Measurements from ENCODE around the gene PLA2G2C.

Gene PLA2G2C

GRCh38 chr1:20183616-20184271 is 2.6 kb downstream of the PLA2G2C start:
- no peak for DNase-seq (ENCODE audit: low read depth)

DNA sequence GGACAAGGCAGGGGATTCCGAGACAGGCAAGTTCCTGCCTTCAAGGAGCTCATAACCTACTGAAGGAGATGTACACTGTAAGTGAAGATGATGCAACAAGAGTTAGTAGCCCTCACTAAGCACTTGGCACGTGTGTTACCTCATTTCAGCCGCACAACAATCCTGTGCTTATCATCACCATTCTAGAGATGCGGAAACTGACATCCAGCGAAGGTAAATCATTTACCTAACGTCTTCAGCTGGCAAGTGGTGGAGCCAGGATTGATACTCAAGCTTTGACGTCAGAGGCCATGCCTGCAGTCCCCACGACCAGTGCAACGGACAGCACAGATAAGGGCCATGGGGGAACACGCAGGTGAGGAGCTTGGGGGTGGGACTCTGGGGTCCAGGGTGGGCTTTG is 3.3 kb downstream of the PLA2G2C start:
- no peak for DNase-seq (ENCODE audit: low read depth)

DNA sequence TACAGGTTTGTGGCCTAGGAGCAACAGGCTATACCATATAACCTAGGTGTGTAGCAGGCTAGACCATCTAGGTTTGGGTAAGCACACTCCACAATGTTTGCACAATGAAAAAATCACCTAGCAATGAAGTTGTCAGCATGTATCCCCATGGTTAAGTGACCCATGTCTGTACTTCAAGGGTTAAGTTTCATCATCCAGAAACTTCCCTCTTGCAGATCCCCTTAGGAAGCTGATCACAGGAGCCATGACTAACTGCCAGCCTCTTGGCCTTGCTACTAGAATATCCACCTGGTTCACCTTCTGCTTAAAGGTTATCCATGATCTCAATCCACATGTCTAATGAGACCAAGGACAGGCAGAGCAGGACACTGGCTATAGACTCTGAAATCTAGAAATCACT is 3.9 kb downstream of the PLA2G2C start:
- no peak for DNase-seq (ENCODE audit: low read depth)

DNA sequence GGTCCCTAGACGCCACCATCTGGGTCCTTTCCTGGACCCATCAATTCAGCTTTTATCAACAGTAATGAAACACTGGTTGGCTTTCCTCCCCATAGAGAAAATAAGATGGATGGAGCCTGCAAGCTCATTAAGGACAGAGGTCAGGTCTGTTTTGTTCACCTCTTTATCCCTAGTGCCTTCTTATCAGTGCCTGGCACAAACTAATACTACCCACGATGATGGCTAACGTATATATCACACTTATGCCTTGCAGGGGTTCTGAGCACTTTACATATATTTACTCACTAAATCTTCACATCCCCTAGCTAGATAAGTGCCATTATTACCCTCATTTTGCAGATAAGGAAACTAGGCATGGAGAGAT is 5.5 kb downstream of the PLA2G2C start:
- DNase-seq (ENCODE audit: low read depth): no peak

- no peak for DNase-seq (ENCODE audit: low read depth)
These were observed 6.0 kb downstream of the PLA2G2C start for GRCh38 chr1:20180129-20180843.

DNA sequence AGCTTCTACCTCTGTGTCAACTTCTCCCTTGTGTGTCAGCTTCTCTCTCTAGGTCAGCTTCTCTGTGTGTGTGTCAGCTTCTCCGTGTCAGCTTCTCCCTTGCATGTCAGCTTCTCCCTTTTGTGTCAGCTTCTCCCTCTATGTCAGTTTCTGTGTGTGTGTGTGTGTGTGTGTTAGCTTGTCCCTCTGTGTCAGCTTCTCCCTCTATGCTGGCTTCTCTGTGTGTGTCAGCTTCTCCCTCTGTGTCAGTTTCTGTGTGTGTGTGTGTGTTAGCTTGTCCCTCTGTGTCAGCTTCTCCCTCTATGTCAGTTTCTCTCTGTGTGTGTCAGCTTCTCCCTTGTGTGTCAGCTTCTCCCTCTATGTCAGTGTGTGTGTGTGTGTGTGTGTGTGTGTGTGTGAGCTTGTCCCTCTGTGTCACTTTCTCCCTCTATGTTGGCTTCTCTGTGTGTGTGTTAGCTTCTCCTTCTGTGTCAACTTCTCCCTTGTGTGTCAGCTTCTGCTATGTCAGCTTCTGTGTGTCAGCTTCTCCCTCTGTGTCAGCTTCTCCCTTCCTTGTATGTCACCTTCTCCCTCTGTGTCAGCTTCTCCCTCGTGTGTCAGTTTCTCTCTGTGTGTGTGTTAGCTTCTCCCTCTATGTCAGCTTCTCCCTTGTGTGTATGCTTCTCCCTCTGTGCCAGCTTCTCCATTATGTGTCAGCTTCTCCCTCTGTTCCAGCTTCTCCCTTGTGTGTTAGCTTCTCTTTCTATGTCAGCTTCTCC is 6.8 kb downstream of the PLA2G2C start:
- no peak for DNase-seq (ENCODE audit: low read depth)

DNA sequence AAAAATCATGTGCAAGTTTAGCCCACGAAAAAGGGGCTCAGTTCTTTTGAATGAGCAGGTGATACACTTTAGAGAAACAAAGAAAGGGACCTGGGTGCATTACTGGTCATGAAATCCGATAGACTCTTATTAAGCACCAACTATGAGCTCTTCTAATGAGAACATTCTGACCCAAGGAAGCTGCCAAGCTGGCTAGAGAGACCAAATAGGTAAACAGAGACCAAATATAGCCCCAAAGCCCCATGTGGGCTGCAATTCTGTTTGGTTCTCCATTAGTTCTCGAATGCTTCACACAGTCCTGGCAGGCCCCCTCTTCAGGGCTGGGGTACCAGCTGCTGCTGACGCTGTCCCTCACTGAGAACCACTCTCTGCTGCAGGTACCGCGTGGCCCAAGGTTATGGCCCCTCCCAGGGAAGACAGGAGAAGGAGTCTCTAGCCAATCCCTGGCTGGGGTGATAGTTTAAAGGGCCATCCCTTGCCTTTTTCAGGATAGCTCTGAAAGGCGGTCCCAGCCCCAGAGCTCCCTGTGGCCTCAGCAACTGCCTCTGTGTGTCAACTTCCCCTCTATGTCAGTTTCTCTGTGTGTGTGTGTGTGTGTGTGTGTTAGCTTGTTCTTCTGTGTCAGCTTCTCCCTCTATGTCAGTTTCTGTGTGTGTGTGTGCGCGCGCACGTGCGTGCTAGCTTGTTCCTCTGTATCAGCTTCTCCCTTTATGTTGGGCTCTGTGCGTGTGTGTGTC is 7.5 kb downstream of the PLA2G2C start:
- no peak for DNase-seq (ENCODE audit: low read depth)

GRCh38 chr1:20174937-20175666 is 11.2 kb downstream of the PLA2G2C start:
- DNase-seq (ENCODE audit: low read depth): no peak

- no peak for DNase-seq (ENCODE audit: low read depth)
These were observed 14.2 kb downstream of the PLA2G2C start for GRCh38 chr1:20172033-20172590.

DNA sequence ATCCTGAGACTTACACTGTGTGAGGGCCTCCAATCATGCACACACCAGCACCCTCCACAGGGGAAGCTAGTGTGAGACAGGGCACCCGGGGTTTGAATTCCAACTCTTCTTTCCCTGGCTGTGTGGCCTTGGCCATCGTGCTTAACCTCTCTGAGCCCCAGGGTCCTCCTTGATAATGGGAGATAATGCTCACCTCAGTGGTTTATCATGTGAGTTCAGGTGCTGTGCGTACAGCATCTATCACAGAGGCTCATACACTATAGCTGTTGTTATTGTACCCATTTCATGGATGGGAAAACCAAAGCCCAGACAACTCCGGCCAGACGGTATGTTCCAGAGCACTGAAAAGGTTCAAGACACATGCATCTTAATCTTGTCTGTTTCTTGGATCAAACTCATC is 16.4 kb downstream of the PLA2G2C start:
- no peak for DNase-seq (ENCODE audit: low read depth)

DNA sequence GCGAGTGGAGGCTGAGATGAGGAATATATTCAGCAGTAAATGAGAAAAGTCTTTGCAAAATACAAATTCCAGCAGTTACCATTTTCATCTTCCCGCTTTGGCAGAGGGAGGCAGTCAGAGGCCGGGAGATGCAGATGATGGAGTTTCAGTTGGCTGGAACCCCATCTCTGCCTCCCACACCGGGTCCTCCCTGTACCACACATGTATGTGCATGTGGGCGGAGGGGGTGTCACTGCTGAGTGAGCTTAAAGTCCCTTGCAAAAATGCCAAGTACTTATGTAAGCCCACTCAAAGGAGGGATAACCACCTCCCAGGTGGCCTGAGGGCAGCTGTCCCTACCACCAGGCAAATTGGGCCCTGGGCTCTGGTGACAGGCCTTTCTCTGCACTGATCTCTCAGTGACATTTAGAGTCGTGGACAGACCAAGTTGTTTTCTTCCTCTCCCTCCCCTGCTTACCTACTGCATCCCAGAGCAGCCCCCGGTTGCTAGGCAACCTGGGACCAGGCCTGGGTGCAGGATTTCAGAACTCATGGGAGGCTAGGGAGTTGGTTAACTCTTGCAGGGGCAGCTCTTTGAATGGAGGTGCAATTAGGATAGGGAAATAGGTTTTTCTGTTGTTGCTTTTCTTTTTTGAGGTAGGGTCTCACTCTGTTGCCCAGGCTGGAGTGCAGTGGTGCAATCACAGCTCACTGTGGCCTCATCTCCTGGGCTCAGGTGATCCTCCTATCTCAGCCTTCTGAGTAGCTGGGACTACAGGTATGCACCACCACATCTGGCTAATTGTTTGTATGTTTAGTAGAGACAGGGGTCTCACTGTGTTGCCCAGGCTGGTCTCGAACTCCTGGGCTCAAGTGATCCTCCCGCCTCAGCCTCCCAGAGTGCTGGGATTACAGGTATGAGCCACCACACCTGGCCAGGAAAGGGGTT is 17.5 kb downstream of the PLA2G2C start:
- no peak for DNase-seq (ENCODE audit: low read depth)

GRCh38 chr1:20167126-20167525 is 19.2 kb downstream of the PLA2G2C start:
- DNase-seq (ENCODE audit: low read depth): no peak

DNA sequence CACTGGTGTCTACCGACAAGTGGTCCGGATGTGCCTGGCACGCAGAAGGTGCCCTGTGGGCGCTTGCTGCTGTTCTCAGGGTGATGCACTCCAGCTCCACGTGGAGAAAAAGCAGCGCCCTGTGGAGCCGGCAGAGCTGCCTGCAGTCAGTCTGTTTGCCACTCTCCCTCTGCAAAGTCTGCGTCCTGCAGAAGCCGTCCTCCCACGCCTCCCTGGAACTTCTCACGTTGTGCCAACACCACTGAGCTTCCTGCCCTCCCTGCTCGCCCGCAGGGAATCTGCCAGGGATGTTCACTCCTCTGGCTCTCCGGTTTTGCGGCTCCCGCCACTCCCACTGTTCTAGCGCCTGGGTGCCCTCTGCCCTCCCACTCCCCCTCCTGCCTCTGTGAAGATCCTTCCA is 20.3 kb downstream of the PLA2G2C start:
- no peak for DNase-seq (ENCODE audit: low read depth)

- no peak for DNase-seq (ENCODE audit: low read depth)
These were observed 20.8 kb downstream of the PLA2G2C start for GRCh38 chr1:20165522-20165951.

DNA sequence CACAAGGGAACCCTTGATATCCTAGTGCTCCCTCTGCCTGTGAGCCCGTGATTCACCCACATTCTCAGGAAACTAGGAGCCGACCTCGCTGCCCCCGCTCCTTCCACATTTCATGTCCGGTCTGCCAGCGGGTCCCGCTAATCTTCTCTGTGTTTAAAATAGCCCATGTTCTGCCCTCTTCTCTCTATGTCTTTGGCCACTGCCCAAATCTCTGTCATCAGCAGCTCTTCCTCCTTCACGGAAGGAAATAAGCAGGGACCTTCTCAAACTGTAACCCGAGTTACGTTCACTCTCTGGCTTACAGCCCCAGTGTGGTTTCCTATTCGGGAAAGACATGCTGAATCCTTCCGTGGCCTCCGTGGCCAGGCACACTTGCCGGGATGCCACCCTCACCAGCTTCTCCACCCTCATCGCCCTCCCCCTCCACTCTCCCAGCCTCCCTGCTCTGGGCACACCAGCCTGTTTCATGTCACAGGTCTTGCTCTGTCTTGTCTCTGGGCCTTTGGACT is 21.6 kb downstream of the PLA2G2C start:
- no peak for DNase-seq (ENCODE audit: low read depth)

- DNase-seq (ENCODE audit: low read depth): no peak
These were observed 26.3 kb downstream of the PLA2G2C start for GRCh38 chr1:20160034-20160433.

- DNase-seq (ENCODE audit: low read depth): no peak
These were observed 27.8 kb downstream of the PLA2G2C start for GRCh38 chr1:20158358-20159070.

GRCh38 chr1:20154301-20154831 is 32.0 kb downstream of the PLA2G2C start:
- DNase-seq (ENCODE audit: low read depth): no peak

DNA sequence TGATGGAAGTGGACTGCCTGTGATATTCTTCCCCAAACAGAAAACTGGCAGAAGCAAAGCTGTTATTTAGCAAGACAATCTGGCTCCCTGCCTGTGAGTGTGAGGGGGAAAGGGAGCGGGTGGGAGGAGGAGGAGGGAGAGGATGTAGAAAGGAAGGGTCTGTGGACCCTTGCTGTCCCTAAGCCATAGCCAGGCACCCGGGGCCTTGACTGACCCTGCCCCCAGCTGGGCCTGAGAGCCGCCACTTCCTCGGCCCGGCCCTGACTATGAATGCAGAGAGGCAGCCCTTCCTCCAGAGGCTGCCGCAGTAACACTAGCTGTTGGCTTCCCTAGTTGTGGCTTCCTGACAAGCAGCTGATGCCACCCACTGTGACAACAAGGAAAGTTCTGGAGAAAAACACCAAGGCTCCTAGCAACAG is 33.3 kb downstream of the PLA2G2C start:
- no peak for DNase-seq (ENCODE audit: low read depth)
